GM12891 (cell line): ENCODE data around the gene PATE4.

Experiments
- DNase-seq: peaks from one replicate; pipeline ENCODE4 v3.0.0; 2011; ENCODE audit warnings: low spot score; ENCODE audit not compliant: insufficient read length
- FAIRE-seq: peaks from 2 replicates; lab custom pipeline; 2011; peaks lifted over from hg19 to GRCh38; lab: Jason Lieb, UNC
- PAX5 ChIP-seq: IDR thresholded peaks from 2 replicates; pipeline ENCODE4 v1.6.1; 2011; ENCODE audit warnings: low read length, moderate library complexity, mild to moderate bottlenecking; ENCODE audit not compliant: insufficient read depth, severe bottlenecking
- POLR2A ChIP-seq: IDR thresholded peaks from 2 replicates; pipeline ENCODE4 v1.6.1; 2011; ENCODE audit warnings: low read depth, low read length, control low read depth
- POLR2AphosphoS5 ChIP-seq: IDR thresholded peaks from 2 replicates; pipeline ENCODE4 v1.6.1; 2011; ENCODE audit warnings: low read depth, low read length, control low read depth
- POU2F2 ChIP-seq: IDR thresholded peaks from 2 replicates; pipeline ENCODE4 v1.6.1; 2011; ENCODE audit warnings: low read depth, mild to moderate bottlenecking, control low read depth, low read length, moderate library complexity
- SPI1 ChIP-seq: IDR thresholded peaks from 2 replicates; pipeline ENCODE4 v1.6.1; 2011; ENCODE audit warnings: low read depth, low read length, control low read depth
- TAF1 ChIP-seq: IDR thresholded peaks from 2 replicates; pipeline ENCODE4 v1.6.1; 2011; ENCODE audit warnings: low read depth, low read length, control low read depth

PATE4 gene

GRCh38 chr11:125886997-125887372 lies 53.9 kb downstream of the PATE4 start:
- DNase-seq (peak; percentile 38), FAIRE-seq (no peak)
- TF ChIP-seq POLR2AphosphoS5: peak; percentile 54; the same call in 1 of the 2 replicates
- peak; percentile 74 for TF ChIP-seq POLR2A
- no peak for TF ChIP-seq PAX5

- TF ChIP-seq POLR2AphosphoS5 (peak; percentile 86), SPI1 (no peak), POLR2A (peak; percentile 48), TAF1 (no peak), POU2F2 (peak; percentile 62; the same call in 1 of the 2 replicates), PAX5 (no peak)
- peak; percentile 99 for FAIRE-seq
Observed at GRCh38 chr11:125887373-125888324, 54.5 kb downstream of the PATE4 start, which contains the start of gene HYLS1. TSS of gene HYLS1 (plus strand) at chr11:125887668. CDS start at chr11:125899369, 11,701 bp downstream.

More at GRCh38 chr11:125887373-125888324, 54.5 kb downstream of the PATE4 start, which contains the start of gene HYLS1:
- peak; percentile 83 for DNase-seq
